ENCODE results near the gene GATA3. TPM values are rescaled to one million over a fixed set of nuclear protein-coding genes. Genes with fewer than 3 reads are reported as not detected.
A peak's percentile ranks its signal among the peaks of the same experiment; 100 is the strongest.

The GATA3 gene
- total RNA-seq, 1 donor from 2014 or later: not detected

DNA sequence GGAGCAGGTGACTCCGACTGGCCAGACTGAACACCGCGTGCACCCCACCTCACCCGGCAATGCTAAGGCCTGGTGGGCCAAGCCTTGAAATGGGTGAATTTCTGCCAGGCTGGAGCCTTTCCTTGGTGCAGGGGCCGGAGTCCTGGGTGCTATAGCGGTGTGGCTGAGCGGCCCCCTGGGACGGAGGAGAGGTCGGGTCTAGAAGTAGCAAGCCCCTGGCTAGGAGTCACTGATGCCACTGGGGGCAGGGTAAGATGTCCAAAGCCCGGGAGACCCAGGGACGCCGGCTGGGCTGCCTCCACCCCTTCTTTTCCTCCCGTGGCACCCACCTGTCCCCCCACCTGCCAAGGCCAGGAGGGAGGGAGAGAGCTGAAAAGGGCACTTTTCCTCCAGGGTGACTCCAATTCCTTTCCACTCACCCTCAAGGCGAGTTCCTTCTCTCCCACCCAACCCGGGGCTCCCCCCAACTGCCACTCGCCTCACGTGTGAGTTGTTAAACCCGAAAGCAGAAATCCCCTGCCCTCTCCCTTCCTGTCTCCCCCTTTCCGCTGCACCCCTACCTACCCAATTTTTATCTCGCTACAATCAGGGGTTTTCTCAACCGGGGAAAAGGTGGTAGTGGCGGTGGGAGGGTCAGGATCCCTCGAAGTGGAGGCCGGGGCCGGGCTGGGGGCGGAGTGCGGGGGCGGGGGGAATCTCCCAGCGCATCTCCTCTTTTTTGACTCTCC lies 6.0 kb upstream of the GATA3 start:
- H3K4me3 Mint-ChIP-seq: no peak overlapping the region
- Histone ChIP-seq H4K20me1 (ENCODE audit: low read depth) (peaks cover 97% of the 10 kb centered on the region), H3K4me1 (peaks cover 66% of the 10 kb centered on the region), H2AFZ (replicated peaks) (no peak overlapping the region), H3K27ac (no peak overlapping the region), H3K4me2 (peak overlapping the region; percentile 70), H3K27me3 (peaks cover 100% of the 10 kb centered on the region), H3K79me2 (ENCODE audit: low read depth) (no peaks in the 10 kb centered on the region), H3K4me3 (peak overlapping the region; percentile 30), H3F3A (ENCODE audit: low read depth) (peaks cover 74% of the 10 kb centered on the region), H3K9me3 (ENCODE audit: low read depth) (no peaks in the 10 kb centered on the region), H3K9ac (no peak overlapping the region), H3K36me3 (no peaks in the 10 kb centered on the region)
- DNase-seq (ENCODE audit: low spot score): peak; percentile 28
- H3K9me3 Mint-ChIP-seq: no peaks in the 10 kb centered on the region
- TF ChIP-seq EZH2phosphoT487 (IDR thresholded peaks at IDR 0.05) (no peak), EZH2 (IDR thresholded peaks at IDR 0.05) (no peak)
- TF ChIP-seq, protein P1, sequence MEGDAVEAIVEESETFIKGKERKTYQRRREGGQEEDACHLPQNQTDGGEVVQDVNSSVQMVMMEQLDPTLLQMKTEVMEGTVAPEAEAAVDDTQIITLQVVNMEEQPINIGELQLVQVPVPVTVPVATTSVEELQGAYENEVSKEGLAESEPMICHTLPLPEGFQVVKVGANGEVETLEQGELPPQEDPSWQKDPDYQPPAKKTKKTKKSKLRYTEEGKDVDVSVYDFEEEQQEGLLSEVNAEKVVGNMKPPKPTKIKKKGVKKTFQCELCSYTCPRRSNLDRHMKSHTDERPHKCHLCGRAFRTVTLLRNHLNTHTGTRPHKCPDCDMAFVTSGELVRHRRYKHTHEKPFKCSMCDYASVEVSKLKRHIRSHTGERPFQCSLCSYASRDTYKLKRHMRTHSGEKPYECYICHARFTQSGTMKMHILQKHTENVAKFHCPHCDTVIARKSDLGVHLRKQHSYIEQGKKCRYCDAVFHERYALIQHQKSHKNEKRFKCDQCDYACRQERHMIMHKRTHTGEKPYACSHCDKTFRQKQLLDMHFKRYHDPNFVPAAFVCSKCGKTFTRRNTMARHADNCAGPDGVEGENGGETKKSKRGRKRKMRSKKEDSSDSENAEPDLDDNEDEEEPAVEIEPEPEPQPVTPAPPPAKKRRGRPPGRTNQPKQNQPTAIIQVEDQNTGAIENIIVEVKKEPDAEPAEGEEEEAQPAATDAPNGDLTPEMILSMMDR (IDR thresholded peaks at IDR 0.05): no peak
- no peaks in the 10 kb centered on the region for H3K36me3 Mint-ChIP-seq
- H3K4me1 Mint-ChIP-seq: peaks cover 42% of the 10 kb centered on the region
- H3K27me3 Mint-ChIP-seq (ENCODE audit: insufficient read depth, low read depth): peaks cover 74% of the 10 kb centered on the region
- no peak overlapping the region for H3K27ac Mint-ChIP-seq

DNA sequence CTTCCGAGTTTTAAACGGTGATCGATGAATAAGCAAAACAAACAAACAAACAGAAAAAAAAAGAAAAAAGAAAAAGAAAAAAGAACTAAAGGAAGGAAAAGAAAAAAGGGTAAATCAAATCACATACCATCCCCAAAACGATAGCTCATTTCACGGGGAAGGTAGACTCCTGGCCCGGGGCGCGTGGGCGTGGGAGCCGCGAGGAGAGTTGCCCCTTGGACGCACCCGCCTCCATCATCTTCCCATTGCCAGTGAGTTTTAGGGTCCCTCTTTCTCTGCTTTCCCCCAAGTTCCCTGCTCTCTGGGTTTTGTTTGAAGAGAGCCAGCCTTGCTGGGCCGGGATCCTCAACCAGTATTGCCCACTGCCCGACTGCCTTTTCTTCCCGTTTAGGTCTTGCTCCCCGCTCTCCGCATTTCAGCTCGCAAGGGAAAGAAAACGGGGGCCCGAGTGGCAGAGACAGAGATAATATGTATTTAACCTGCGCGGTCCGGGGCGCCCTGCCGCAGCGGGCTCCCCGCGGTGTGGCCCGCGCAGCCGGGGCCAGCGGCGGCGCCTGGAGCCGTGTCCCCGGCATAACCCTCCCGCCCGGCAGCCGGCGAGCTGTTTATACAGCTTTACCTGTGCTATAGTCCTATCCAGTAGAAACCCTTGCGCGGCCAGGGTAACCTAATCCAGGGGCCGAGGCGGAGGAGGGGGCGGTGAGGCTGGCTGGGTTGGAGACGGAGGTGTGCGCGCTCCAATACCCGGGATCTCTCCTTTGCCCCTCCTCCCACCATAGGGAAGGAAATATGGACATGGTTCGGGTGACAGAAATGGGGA lies 5.2 kb upstream of the GATA3 start:
- H3K9me3 Mint-ChIP-seq: no peaks in the 10 kb centered on the region
- peaks cover 96% of the 10 kb centered on the region for H4K20me1 ChIP-seq (ENCODE audit: low read depth)
- H3K36me3 Mint-ChIP-seq: no peaks in the 10 kb centered on the region
- no peak overlapping the region for H2AFZ ChIP-seq (replicated peaks)
- H3F3A ChIP-seq (ENCODE audit: low read depth): peaks cover 81% of the 10 kb centered on the region
- no peaks in the 10 kb centered on the region for H3K79me2 ChIP-seq (ENCODE audit: low read depth)
- H3K27me3 Mint-ChIP-seq (ENCODE audit: insufficient read depth, low read depth): peaks cover 72% of the 10 kb centered on the region
- TF ChIP-seq, protein P1 (IDR thresholded peaks at IDR 0.05): no peak
- TF ChIP-seq EZH2 (IDR thresholded peaks at IDR 0.05) (no peak), EZH2phosphoT487 (IDR thresholded peaks at IDR 0.05) (peak; percentile 89)
- H3K27ac Mint-ChIP-seq: no peak overlapping the region
- peaks cover 44% of the 10 kb centered on the region for H3K4me1 Mint-ChIP-seq
- peak overlapping the region; percentile 44 for H3K4me3 ChIP-seq
- H3K36me3 ChIP-seq: no peaks in the 10 kb centered on the region
- H3K27ac ChIP-seq: no peak overlapping the region
- peaks cover 71% of the 10 kb centered on the region for H3K4me1 ChIP-seq
- H3K4me2 ChIP-seq: peak overlapping the region; percentile 92
- peak; percentile 65 for DNase-seq (ENCODE audit: low spot score)
- no peak overlapping the region for H3K9ac ChIP-seq
- peak overlapping the region; percentile 60 for H3K4me3 Mint-ChIP-seq
- no peaks in the 10 kb centered on the region for H3K9me3 ChIP-seq (ENCODE audit: low read depth)
- peaks cover 100% of the 10 kb centered on the region for H3K27me3 ChIP-seq

DNA sequence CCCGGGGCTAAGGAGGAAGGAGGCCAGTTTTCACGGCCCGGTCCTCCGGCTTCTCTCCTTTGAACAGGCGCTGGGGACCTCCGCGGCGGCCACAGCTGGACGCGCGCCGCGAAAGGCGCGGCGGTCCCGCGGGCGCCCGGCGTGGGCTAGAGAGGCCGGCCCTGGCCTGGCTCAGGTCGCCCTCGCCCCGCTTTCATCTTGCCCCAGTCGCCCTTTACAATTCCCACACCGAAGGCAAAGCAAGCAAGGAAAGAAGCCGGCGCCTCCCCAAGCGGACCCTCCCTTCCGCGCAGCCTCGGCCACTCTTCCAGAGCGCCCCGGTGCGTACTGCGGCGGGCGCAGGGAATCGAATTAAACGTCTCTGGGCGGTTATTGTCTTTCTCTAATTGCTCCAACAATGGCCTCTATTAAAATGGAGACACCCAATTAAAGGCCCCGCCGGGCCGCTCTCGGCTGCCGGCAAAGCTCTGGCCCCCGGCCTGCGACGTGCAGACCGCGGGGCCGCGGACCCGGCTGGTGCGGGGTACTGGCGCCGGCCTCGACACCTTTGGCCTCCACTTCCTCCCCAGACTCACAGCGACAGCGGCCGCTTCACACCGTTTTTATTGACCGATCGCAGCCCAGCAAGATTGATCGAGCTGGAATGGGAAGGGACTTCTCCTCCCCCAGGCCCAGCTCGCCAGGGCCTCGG lies 4.5 kb upstream of the GATA3 start:
- TF ChIP-seq, protein P1 (IDR thresholded peaks at IDR 0.05): no peak
- TF ChIP-seq EZH2 (IDR thresholded peaks at IDR 0.05): peak; percentile 89
- peak; percentile 65 for TF ChIP-seq EZH2phosphoT487 (IDR thresholded peaks at IDR 0.05)
- H3K9me3 Mint-ChIP-seq: no peaks in the 10 kb centered on the region
- H3K9ac ChIP-seq: no peak overlapping the region
- peaks cover 38% of the 10 kb centered on the region for H3K4me1 Mint-ChIP-seq
- H3K4me3 Mint-ChIP-seq: peak overlapping the region; percentile 71
- no peak overlapping the region for H3K27ac Mint-ChIP-seq
- H4K20me1 ChIP-seq (ENCODE audit: low read depth): peaks cover 94% of the 10 kb centered on the region
- H3K4me2 ChIP-seq: peak overlapping the region; percentile 92
- no peaks in the 10 kb centered on the region for H3K9me3 ChIP-seq (ENCODE audit: low read depth)
- peaks cover 100% of the 10 kb centered on the region for H3K27me3 ChIP-seq
- no peaks in the 10 kb centered on the region for H3K79me2 ChIP-seq (ENCODE audit: low read depth)
- H3K27ac ChIP-seq: no peak overlapping the region
- H3K4me3 ChIP-seq: peak overlapping the region; percentile 44
- H3K36me3 Mint-ChIP-seq: no peaks in the 10 kb centered on the region
- H3F3A ChIP-seq (ENCODE audit: low read depth): peaks cover 81% of the 10 kb centered on the region
- H3K4me1 ChIP-seq: peaks cover 72% of the 10 kb centered on the region
- peak; percentile 79 for DNase-seq (ENCODE audit: low spot score)
- peaks cover 68% of the 10 kb centered on the region for H3K27me3 Mint-ChIP-seq (ENCODE audit: insufficient read depth, low read depth)
- no peak overlapping the region for H2AFZ ChIP-seq (replicated peaks)
- H3K36me3 ChIP-seq: no peaks in the 10 kb centered on the region

All from neural progenitor cell (in vitro differentiated cells).